Stimulated activated CD8-positive, alpha-beta memory T cell treated with anti-CD3 and anti-CD28 coated beads, Interleukin-15, amount 100 ng/mL, for 24 hours (primary cell): ENCODE measurements around the gene NKG7.
"Not testable (repeated sequence)": the region's sequence is repeated elsewhere in the genome, so short reads cannot be mapped to it uniquely, and the experiment has no call there.

Experiments
- DNase-seq: peaks from one replicate; pipeline ENCODE4 v3.0.0-alpha.2; 2020; ENCODE audit warnings: low read depth

The NKG7 gene, protein sequence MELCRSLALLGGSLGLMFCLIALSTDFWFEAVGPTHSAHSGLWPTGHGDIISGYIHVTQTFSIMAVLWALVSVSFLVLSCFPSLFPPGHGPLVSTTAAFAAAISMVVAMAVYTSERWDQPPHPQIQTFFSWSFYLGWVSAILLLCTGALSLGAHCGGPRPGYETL

DNA sequence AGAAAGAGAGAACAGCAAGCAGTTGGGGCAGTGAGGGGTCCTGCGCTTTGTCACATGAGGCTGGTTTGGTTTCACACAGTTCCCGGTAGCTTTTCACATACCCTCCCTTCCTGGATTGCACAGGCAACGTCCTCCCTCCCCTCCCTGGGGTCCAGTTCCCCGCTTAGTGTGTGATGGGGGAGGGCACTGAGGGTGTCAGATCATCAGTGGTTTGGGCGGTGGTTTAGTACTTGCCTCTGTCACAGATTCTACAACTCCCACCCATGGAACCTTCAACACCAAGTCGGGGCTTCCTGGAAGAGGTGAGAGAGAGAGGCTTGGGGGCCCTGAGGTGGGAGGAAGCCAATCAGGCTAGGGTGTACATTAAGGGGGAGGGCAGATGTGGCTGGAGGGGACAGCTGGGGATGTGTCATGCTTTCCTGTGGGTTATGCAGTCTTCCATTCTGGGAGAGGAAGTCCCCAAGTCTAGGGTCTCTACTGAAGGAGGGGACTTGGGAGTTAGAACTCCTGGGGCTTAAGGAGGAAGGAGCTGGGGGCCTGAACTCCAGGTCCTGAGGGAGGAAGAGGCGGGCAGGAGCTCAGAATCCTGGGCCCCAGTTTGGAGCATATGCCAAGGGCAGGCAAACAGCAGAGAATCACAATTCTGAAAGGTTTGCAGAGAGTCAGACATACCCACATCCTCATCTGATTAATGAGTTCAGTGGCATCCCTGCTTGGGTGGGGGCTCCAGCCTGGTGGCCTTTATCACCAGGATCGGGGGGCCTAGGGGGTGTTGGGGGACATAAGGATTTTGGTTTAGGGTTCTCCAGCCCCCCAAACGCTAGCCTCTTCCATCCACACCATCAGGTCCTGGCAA is at the start of gene NKG7:
Gene NKG7 (minus strand): TSS at position 6 of the 856 bp plus-strand sequence. CDS start 119 bp downstream, outside the sequence.
- DNase-seq: no peak

- peak; percentile 98 for DNase-seq
Measured at GRCh38 chr19:51422053-51422448, 49.6 kb upstream of the NKG7 start.

DNA sequence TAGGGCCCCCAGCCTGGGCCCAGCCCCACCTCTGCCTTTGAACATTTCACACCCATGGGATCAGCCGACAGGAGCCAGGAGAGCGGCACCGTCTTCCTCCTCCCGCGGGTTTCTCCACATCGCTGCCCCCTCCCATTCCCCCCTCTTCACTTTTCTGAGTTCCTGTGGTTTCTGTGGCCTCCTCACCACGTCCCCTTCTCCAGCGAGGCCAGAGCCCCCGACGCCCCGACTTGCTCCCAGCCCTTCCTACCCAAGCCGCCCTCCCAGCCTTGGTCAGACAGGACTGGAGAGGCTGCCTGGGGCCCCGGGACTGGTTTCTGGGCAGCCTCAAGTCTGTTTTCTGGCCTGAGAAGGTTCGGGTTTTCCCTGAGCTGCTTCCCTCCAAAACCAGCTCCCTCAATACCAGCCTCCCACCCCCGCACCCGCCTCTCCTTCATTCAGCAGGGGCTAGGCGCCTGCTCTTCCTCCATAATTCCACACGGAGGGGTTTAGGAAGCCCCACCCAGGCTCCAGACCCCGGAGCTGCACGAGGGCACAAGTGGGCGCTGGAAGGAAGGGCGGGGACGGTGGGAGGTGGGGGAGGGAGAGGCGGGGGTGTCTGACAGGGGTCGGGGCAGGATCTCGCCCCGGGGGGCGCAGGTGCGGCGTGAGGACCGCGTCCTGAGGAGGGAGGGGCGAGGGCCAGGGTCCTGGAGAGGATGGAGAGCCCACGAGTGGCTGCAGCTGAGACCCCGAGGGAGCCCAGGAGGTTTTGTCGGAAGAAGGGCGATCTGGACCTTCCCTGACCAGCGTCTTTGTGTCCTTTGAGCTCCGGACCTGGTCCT is 49.0 kb upstream of the NKG7 start:
- no peak for DNase-seq

DNA sequence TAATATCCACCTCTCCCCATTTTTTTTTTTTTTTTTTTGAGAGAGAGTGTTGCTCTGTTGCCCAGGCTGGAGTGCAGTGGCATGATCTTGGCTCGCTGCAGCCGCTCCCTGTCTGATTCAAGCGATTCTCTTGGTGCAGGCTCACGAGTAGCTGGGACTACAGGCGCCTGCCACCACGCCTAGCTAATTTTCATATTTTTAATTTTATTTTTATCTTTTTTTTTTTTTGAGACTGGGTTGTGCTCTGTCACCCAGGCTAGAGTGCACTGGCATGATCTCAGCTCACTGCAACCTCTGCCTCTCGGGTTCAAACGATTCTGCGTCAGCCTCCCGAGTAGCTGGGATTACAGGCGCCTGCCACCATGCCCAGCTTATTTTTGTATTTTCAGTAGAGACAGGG is 48.1 kb upstream of the NKG7 start:
- not testable (repeated sequence) for DNase-seq

DNA sequence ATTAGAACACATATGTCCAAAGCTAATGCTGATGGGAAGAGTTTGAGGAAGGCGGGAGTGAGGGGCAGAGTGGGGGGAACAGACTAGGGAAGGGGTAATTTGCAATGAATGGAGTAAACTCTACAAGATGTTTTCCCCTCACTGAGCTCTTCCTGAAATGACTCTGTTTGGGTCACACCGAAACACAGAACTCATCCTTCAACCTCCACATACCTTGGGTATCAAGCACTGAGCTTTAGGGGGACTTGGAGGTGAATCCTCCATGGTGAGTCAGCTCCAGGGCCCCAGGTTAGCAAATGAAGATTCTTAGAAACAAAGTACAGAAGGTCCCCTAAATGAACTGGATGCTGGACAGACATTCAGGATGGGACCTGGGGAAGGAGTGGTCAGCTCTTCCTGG is 46.3 kb upstream of the NKG7 start:
- no peak for DNase-seq

GRCh38 chr19:51417810-51418157 is 45.3 kb upstream of the NKG7 start:
- DNase-seq: no peak

- DNase-seq: no peak
Measured at GRCh38 chr19:51417107-51417809, 44.8 kb upstream of the NKG7 start, which contains the start of gene SIGLEC10. Gene SIGLEC10, minus strand, starts transcription at chr19:51417642. Its CDS starts 61 bp downstream, at chr19:51417581.

GRCh38 chr19:51416422-51416821 is 44.0 kb upstream of the NKG7 start:
- DNase-seq: not testable (repeated sequence)

GRCh38 chr19:51415187-51415586 is 42.7 kb upstream of the NKG7 start:
- no peak for DNase-seq

DNA sequence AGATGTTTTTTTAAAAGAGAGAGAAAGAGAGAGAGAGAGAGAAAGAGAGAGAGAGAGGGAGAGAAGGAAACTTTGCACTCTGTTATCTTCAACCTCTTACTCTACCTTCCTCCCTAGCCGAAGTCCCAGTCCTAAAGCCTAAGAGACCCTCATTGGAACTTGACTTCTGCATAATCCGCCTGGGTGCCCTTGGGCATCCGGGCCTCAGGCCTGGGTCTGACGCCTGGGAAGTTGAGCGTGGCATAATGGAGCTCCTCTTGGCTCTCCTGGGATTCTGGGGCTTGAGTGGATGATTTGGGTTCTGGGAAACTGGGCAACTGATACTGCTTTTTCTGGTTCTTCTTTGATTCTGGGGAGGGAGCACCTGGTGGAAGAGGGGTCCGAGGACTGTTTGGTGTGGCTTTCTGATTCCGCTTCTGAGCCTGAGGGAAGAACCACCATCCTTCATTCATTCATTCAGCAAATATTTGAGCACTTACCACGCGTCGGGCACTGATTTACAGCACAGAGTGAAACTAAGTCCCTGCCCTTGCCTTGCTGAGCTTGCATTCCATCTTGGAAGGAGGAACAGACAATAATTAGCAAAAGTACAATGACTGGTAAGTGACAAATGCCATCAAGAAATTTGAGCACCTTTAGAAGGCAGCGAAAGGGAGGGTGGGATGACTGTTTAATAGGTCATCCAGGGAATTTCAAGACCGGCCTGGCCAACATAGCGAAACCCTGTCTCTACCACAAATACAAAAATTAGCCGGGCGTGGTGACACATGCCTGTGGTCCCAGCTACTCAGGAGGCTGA is 38.7 kb upstream of the NKG7 start:
- DNase-seq: no peak

DNA sequence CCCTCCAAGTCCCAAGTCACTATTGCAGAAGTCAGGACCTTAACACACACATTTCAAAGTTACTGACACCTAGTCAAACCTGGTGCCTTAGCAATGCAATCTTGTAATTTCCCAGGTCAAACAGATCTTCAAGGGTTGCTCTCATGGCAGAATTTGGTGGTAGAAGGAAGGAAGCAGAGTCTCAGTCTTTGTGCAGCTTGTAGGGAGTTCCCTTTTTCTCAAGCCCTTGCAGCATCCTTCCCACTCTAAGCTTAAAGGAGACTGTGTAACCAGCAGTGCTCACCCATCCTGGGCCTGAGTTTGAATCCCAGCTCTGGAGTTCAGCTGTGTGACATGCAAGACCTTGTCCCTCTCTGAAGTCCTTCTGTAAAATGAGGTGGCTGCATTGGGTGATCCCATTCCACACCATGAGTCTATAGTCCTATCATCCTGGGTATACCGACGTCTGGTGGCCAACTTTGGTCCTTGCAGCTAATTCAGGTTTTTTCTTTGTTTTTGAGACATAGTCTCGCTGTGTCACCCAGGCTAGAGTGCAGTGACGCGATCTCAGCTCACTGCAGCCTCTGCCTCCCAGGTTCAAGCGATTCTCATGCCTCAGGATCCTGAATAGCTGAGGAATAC is 35.2 kb upstream of the NKG7 start:
- no peak for DNase-seq

GRCh38 chr19:51402117-51402516 is 29.7 kb upstream of the NKG7 start:
- no peak for DNase-seq

GRCh38 chr19:51399936-51400335 is 27.5 kb upstream of the NKG7 start:
- DNase-seq: not testable (repeated sequence)

DNA sequence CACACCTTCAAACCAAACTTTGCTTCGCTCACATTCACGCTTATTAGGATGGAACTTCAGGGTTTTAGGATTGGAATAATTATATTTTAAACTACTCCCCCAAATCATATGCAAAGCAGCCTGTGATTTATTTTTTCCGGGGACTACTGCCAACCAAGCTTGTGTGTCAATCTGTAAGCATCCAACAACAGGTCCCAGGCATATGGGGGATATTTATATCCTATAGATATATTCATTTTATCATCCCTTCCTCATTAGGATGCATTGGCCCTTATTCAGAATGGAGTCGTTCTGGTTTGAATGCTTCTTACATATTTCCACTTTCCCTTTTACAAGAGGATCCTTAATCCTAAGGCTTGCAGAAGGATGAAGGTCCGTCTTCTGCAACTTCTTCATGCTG is 26.8 kb upstream of the NKG7 start:
- DNase-seq: no peak

- no peak for DNase-seq
Measured at GRCh38 chr19:51398096-51398704, 25.7 kb upstream of the NKG7 start.

GRCh38 chr19:51397453-51397852 is 25.0 kb upstream of the NKG7 start:
- not testable (repeated sequence) for DNase-seq

DNA sequence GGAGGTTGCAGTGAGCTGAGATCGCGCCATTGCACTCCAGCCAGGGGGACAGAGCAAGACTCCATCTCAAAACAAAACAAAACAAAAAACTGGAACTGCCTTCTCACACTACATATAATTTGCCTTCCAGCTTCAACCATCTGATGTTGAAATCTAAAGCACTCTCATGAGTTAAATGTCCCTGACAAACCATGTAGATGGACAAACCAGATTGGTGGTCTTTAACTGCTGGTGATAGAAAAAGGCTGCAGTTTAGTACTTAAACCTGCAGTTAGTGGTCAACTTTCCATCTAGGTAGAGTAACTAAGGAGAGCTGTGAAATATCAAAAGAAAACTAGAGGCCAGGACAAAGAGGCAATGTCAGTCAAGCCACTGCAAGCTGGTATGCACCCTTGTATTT is 23.7 kb upstream of the NKG7 start:
- no peak for DNase-seq

- peak; percentile 65 for DNase-seq
Measured at GRCh38 chr19:51394050-51394836, 21.8 kb upstream of the NKG7 start.

GRCh38 chr19:51392701-51393100 is 20.2 kb upstream of the NKG7 start:
- DNase-seq: no peak
